Stimulated activated CD4-positive, alpha-beta T cell treated with anti-CD3 and anti-CD28 coated beads, Interleukin-15, amount 100 ng/mL, for 1 hour (primary cell): ENCODE data around the gene GEMIN7.

ENCODE experiments used
- DNase-seq, 2 donors: peaks; one replicate each; pipeline ENCODE4 v3.0.0-alpha.2; 2020; ENCODE audit warnings: low read depth in 1 of 2, low spot score in 1 of 2

GEMIN7 gene

DNA sequence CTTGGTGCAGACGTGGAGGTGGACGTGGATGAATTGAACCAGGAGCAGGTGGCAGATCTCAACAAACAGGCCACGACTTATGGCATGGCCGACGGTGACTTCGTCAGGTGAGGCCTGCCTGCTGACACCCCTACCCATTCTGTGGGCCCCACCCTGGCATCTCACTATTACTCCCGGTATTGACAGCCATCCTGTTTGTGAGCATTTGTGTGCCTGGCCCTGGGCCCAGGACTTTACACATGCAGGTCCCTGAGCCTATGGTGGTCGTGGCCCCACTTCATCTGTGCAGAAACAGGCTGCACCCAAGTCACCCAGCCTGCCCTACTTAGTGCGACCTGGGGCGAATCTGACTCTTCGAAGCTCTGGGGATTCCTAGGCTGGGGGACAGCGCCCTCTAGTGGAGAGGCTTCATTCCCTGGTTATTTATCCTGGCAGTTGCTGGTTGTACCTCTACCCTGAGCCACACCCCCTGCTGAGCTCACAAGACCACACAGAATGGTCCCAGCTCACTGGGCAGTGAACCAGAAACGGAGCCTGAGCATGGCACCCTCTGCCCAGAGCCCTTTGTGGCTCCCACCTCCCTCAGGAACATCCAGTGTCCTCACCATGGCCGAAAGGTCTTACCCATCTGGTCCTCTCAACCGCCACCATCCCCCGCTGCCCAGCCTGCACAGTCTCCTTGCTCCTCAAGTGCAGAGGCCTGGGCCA, 19.6 kb upstream of the GEMIN7 start:
- peak; percentile 62 to 70 for DNase-seq

DNA sequence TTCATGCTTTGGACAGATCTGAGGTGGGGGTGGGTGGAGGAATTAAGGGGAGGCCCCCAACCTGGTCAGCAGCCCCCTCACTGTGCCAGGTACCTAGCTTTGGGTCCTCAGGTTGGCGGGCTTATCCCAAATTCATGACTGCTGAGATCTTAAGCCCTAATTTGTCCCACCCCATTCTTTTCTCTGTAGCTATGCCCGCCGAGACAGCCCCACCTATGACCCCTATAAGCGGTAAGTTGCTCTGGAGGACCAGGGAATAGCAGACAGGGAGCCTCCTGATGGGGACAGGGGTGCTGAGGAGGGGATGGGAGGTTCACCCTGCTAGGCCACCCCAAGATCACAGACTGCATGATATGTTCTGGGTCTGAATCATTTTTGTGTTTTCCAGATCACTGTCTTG, 17.1 kb upstream of the GEMIN7 start:
- no peak for DNase-seq

DNA sequence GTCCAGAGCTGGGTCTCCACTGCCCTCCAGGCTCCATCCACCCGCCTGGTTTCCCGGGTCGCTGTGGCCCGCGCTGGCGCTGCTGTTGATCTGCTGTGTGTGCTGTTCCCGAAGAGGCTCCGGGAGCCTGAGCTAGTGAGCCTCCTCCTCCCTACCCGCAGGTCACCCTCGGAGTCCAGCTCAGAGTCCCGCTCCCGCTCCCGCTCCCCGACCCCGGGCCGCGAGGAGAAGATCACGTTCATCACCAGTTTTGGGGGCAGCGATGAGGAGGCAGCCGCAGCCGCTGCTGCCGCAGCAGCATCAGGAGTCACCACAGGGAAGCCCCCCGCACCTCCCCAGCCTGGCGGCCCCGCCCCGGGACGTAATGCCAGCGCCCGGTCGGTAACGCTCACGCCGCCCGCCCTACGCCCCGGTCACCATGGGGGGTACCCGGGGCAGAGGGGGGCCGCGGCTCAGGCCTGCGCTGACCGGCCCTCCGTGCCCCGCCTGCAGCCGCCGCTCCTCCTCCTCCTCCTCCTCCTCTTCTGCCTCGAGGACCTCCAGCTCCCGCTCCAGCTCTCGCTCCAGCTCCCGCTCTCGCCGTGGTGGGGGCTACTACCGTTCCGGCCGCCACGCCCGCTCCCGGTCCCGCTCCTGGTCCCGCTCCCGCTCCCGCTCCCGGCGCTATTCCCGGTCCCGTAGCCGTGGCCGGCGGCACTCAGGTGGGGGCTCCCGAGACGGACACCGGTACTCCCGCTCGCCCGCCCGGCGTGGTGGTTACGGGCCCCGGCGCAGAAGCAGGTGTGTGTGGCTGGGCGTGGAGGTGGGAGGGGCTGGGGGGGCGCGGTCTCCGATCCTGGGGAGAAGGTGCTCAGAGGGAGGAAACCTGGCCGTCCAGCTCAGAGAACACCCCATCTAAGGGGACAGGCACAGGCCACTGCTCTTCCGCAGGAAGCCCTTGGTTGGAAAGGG, 14.9 kb upstream of the GEMIN7 start:
- DNase-seq = no peak

DNA sequence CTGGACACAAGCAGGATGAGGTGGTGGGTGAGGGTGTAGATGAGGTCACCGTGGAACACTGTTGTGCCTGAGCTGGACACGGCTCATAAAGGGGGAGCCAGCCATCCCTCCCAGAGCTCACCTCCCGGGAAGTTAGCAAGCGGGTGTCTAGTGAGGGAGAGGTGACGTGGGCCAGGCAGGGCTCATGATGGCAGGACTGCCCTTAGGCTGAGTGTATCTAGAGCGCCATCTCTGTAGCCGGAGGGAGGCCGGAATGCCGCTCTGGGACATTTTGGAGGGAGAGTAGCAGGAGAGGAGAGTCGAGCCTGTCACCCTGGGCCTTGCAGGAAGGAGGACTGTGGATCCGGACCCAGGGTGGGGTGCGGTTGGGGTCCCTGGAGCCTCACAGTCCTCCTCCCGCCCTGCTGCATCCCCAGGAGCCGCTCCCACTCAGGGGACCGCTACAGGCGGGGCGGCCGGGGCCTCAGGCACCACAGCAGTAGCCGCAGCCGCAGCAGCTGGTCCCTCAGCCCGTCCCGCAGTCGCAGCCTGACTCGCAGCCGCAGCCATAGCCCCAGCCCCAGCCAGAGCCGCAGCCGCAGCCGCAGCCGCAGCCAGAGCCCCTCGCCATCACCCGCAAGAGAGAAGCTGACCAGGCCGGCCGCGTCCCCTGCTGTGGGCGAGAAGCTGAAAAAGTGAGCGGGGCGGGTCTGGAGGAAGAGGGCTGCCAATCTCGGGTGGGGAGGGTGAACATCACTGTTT, 12.0 kb upstream of the GEMIN7 start:
- DNase-seq = no peak

DNA sequence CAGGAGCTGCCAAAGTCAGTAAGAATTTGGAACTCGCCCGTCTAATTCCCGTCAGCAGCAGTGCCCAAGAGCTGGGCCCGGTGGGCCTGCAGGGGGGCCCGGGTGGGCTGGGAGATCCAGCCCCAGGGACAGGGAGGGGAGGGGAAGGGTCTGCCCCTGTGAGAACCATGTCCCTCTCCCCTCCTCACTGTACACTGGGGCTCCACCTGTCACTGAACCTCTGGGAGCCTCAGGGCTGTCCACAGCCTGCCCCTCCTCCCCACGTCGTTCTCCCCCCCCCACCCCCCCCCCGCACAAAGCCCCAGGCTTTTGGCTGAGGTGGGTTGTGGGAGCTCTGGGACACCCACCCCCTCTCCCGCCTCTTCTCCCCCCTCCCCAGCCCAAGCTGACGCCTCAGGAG, 11.0 kb upstream of the GEMIN7 start:
- DNase-seq = no peak

DNA sequence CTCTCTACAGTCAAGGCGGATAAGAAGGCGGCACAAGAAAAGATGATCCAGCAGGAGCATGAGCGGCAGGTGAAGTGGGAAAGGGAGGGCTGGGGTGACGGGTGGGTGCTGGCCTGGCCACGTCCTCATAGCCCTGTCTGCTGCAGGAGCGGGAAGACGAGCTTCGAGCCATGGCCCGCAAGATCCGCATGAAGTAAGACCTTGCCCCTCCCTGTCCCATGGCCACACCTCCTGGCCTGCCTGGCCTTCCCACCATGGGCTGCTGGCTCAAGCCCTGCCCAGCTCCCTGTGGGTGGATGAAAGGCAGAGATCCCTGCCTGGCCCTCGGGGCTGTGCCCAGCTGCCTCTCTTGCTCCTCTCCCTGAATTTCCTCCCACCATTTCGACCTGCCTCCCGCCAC, 10.0 kb upstream of the GEMIN7 start:
- no peak for DNase-seq

DNA sequence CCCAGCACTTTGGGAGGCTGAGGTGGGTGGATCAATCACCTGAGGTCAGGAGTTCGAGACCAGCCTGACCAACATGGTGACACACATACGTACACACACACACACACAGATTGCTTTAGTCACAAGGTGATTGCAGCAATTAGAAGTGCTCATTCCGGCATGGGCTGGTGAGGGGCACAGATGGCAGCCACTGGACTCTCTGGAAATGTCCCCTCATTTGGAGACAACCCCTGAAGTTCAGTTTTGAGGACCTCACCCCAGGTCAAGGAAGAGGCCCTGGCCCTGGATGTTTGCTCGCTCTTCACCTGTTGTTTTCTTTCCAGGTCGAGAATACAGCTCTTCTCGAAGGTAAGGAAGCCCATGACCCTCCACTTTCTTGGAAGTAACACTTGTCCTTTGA, 8.8 kb upstream of the GEMIN7 start:
- DNase-seq = no peak

DNA sequence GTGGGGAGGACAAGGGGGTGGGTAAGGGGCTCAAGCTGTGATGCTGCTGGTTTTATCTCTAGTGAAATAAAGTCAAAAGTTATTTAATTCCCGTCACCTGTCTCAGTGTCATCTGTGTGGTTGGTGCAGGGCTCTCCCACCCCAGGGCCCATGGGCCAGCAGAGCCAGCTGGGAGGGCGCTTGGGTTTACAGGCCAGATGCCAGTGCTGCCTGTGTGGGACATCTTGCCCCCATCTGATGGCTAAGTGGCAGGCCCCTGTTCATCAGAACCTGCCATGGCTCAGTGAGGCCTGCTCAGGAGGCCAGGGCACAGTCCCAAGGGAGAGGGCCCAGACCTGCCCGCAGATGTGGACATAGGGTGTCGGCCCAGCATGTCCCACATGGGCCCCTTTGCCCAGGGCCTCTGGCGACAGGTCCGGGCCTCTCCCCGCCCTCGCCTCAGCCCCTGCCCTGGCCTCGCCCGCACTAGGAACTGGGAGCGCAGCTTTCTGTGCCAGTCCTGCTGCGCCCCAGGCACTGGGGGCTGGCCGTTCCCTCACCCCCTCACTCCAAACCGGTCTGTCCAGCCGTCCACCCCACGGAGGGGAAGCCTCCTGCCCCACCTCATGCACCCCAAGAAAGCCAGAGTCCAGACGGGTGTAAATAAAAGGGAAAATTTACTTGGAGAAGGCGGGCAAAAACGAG, 8.1 kb upstream of the GEMIN7 start:
- DNase-seq = no peak

DNA sequence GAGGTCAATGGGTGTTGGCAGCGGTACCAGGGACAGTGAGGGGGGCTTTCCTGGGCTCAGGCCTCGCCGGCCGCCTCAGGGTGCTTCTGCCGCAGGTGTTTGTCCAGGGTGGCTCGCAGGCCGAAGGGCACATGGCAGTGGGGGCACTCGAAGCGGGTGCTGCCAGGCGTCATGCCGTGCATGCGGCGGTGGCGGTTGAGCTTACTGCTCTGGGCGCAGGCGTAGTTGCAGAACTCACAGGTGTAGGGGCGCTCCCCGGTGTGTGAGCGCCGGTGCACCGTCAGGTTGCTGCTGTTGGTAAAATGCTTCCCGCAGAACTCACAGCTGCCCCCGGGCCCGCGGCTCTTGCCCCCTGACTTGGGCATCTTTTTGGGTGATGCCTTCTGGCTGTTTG, 7.5 kb upstream of the GEMIN7 start:
- DNase-seq = no peak

DNA sequence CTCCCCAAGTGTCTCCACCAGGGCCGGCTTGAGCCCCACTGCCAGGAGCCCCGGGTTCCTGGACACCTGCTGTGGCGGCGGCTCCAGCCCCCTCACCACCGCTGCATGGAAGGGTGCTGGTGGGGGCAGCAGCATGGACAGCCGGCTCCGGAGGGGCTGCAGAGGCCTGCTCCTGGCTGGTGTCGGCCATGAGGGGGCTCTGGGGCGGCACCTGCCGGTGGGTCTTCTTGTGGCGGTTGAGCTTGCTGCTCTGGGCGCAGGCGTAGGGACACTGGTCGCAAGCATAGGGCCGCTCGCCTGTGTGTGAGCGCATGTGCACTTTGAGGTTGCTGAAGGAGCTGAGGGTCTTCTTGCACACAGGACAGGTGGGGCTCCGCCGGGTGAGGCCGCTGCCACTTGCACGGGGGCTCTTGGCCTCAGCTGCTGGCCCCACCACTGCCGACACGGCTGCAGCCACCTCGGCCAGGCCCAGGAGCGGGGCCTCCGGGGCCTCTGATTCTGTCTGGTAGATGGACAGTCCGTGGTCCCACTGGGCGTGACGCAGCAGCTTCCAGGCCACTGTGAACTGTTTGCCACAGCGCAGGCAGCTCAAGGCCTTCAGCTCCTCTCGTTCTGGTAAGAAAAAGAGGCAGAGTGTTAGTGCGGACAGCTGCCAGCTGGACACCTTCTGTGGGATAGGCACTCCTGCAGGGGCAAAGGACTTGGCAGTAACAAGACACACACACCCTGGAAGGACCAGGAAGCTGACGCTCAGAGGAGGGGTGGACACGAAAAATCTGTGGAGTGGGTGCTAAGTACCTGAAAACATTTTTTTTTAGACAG, 6.9 kb upstream of the GEMIN7 start:
- DNase-seq = no peak

DNA sequence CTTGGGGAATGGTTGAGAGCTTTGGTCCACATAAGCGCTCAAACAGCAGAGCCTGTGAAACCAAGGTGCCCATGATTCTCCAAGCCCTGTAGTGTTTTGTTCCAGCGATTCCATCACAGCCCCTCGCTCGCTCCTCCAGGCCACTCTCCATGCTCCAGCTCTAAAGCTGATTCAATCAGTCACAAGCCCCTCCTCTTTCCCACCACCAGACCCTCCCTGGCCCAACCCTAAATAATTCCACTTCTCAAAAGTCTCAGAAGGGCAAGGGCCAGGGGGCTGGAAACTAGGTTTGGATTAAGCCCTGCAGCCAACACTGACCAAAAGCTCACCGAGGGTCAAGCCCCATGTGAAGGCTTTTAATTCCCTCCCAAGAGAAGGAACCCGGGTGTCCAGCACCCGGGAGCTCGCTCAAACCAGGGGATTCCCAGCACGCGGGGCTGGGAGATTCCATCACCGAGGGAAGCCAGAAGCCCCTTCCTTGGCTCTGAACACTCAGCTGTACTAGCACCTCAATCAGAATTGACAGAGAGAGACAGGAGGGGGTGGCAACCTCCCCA, 4.2 kb upstream of the GEMIN7 start:
- DNase-seq = no peak

DNA sequence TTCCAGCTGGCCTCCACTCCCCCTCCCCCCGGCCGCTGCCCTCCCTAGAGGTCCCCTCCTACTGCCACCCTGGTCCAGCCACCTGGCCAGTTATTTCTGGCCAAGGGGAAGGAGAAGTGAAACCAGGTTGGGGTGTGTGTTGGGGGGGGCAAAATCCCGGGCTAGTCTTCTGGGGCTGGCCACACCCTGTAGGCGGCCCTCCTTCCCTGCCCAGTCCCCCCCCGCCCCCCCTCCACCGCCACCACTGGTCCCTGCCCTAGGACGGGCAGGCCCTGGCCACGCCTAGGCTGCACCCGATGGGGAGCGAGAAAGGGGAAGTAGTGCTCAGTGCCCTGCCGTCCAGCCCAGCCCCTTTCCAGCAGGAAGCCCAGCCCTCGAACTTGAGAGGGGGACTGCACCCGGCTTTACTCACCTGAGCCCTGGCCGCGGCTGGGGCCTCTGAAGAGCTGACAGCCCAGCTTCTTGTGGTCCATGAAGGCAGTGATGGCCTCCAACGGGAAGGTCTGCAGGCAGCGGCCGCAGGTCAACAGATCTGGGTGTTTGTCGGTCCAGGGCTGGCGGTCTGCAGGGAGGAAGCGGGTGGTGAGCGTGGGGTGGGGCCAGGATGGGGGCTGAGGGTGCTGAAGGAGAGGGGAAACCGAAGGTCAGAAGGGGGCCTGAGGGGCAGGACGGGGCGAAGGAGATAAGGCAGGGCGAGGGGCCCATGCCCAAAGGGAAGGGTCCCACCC, 3.6 kb upstream of the GEMIN7 start:
- DNase-seq = no peak

DNA sequence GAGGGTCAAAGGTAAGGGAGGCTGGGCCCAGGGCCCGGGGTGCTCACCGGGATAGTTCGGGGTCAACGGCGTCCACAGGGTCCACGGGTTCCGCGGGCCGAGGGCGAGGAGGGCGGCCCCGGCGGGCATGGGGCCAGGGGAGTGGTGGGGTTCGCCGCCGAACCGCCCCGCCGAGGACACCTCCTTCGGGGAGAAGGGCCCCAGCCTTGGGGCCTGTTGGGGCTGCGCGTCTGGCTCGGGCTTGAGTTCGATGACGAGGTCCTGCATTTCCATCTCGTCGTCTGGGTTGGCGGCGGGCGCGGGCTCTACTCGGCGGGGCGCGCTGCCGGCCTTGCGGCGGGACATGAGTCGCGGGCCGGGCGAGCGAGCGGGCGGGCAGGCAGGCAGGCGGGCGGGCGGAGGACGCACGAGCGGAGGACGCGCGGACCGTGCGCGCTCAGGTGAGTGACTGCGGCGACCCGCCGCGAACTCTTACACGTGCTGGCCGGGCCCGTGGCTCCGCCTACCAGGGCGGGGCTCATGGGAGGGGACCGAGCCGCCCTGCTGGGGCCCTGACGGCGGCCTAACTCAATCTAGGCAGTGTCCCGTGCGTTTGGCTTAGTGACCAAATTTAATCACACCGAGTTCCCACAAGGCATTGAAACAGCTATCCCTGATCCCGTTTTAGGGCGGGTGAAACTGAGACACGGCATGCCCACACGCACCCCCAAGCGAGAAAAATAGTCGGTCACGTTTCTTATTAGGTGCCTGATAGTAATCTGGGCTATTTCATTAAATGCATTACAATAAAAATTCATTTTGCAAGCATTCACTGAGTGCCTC, 2.8 kb upstream of the GEMIN7 start, which contains the start of gene ZNF296:
Gene ZNF296 (minus strand): TSS at position 450 of the 822 bp plus-strand sequence. CDS start 105 bp downstream, at position 345.
- DNase-seq = peak; percentile 49 to 79

DNA sequence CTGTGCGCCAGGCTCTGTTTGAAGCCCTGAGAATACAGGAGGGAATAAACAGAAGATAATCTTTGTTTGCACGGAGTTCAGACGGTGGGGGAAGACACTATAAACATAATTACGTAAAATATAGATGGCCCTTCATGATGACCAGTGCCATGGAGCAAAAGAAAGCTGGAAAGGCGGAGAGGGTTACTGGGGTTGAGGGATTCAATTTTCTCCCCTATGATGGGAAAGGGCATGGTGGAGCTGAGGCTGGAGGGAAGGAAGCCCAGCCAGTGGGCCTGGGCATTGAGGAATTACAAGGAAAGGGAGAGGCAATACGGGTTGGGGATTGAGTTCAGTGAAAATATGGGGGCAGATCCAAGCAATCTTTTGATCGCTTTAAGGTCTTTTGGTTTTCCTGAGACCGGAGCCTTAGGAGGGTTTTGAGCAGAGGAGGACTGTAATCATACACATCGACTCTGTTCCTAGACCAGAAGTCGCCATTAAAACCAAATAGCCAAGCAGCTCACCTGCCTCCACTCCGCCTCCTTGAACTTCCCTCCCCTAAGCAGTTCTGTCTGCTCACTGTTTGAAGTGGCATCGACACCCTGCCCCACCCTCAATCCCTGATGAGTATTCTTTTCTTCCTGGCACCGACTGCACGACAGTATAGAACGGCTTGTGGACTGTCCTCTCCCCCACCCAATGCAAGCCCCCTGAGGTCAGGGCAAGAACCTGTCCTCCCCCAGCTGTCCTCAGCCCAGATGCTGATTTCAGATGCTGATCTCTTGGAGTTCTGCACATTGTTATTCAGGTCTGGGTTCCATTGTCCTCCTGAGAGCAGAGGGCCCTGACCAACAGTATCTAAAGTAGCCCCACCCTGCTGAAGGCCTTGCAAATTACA, 2.0 kb upstream of the GEMIN7 start:
- no peak for DNase-seq

DNA sequence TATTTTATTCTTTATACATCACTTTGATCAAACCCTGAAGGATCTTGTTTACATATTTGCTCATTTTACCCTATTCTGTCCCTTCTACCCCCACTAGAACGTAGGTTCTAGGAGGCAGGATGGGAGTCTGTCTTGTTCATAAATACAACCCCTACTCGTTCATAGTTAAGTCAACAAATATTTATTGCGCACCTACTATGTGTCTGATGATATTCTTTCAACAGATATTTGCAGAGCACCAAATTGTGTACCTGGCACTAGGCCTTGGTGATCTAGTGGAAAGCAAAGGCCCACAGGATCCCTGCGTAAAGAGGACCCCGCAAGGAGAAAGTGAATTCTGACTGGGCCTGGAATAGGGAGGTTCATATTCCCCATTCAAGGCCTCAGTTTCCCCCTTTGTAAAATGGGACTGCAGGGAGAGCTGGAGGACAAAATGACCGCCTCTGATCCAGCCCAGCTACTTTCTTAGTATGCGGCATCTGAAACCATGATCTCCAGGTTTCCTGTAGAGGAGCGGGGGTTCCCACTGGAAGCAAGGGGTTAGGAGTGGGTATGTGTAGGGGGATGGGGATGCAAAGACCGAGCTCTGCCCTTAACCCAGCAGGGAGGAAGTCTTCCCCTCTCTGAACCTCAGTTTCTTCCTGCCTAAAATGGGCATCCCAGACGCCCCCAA, 534 bp upstream of the GEMIN7 start:
- DNase-seq = no peak

DNA sequence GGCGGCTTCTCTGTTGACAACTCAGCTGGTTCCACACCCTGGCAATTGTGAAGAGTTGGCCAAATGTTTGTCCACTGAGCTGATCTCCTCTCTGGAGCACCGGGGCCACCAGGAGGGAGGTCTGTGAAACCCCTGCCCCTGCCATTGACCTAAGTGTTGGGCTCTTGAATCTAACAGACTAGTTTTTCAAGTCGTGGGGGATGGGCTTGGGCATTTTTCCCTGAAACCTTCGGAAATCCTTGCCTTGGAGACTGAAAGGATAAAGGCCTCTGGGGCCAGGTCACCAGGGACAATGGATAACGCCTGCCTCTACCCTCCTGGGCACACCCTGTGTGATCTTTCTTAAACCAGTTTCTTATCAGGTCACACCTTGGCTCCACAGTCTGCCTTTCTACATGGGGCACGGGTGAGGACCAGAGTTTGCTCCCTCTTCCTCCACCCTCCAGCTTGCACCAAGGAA, 881 bp downstream of the GEMIN7 start:
- DNase-seq = no peak

DNA sequence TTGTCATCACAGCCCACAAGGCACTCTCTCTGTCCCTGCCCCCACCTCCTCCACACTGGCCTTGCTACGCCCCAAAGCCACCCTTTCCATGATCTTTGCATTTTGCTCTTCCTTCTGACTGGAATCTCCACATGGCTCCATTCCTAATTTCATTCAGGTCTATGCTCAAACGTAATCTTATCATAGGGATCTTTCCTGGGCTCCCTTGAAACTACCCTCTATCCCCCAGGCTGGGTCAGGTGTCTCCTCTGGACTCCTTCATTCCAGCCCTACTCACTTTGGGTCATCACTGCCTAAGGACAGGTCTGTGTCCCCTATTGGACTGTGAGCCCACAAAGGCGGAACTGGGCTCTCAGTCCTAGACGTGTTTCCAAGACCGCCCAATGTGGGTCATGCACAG, 3.1 kb downstream of the GEMIN7 start:
- DNase-seq = no peak
